ENCODE results near the gene SLC25A25. TPM values are rescaled to one million over a fixed set of nuclear protein-coding genes. Genes with fewer than 3 reads are reported as not detected.
A peak's percentile ranks its signal among the peaks of the same experiment; 100 is the strongest.
"Not testable (repeated sequence)": the region's sequence is repeated elsewhere in the genome, so short reads cannot be mapped to it uniquely, and the experiment has no call there.

The SLC25A25 gene
- total RNA-seq, 1 experiment from 2014 or later = 15.5 TPM

DNA sequence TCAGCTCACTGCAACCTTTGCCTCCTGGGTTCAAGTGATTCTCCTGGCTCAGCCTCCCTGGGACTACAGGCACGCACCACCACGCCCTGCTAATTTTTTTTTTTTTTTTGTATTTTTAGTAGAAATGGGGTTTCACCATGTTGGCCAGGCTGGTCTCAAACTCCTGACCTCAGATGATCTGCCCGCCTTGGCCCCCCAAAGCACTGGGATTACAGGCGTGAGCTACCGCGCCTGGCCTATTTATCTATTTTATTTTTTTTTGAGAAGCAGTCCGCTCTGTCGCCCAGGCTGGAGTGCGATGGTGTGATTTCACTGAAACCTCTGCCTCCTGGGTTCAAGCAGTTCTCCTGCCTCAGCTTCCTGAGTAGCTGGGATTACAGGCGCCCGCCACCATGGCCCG, 3.4 kb downstream of the SLC25A25 start:
- DNase-seq (ENCODE audit: extremely low read depth, low read depth) = not testable (repeated sequence)

DNA sequence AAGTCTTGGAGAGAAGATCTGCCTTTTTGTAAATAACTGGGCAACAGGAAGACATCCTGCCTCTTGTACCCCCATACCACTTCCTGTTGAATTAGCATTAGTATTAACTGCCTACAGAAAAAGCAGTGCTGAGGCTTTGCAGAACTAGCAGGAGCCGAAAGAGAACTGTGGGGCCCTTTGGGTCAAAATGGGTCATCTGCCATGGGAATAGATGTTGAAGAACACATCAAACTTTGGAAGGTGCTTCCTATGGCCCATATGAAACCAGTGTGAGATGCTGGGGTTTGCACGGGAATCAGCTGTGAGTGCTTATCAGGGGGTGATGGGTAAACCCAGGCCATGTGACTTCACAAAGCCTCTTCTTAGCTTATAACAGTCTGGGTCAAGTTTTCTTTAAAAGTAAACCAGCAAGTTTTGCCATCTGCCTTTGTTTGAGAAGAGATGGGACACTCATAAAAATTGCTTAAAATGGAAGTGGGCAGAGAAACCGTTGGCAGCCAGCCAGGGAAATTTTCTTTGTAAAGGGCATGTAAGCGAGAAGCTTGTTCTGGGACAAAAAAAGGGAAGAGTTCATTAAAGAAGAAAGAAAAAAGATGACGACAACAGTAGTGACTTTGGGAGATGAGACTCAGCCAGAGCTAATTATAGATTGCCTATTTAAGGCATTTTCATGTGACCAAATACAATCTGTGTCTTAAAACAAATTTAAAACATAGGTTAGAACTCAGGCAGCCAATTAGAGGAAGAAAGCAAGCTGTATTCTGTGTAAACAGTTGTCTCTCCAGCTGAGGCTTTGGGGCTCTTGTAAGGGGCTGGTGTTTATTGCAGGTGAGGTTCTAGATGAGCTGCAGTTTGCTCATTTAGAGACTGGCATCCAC, 4.4 kb downstream of the SLC25A25 start:
- DNase-seq (ENCODE audit: extremely low read depth, low read depth) = no peak

DNA sequence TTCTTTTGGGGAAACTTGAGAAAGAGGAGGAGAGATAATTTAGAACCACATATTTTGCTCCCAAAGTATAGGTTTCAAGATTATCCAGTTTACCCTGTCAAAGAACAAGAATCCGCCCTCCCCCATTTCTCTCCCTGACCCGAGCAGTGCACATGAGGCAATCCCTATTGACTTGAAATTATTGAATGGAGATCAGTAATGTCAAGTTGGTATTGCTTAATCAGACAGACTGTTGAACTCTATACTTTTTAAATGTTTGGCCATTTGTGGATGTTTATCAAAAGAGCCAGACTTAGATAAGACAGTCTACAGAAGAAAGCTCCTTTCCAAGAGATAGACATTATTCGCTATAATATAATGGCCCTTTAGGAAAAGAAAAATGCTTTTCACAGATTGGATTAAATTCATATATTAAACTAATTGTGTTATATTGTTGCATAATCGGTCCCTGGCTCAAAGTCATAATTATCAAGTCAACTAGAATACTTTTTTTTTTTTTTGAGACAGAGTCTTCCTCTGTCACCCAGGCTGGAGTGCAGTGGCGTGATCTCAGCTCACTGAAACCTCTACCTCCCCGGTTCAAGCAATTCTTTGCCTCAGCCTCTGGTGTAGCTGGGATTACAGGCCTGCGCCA, 5.3 kb downstream of the SLC25A25 start:
- DNase-seq (ENCODE audit: extremely low read depth, low read depth) = no peak

DNA sequence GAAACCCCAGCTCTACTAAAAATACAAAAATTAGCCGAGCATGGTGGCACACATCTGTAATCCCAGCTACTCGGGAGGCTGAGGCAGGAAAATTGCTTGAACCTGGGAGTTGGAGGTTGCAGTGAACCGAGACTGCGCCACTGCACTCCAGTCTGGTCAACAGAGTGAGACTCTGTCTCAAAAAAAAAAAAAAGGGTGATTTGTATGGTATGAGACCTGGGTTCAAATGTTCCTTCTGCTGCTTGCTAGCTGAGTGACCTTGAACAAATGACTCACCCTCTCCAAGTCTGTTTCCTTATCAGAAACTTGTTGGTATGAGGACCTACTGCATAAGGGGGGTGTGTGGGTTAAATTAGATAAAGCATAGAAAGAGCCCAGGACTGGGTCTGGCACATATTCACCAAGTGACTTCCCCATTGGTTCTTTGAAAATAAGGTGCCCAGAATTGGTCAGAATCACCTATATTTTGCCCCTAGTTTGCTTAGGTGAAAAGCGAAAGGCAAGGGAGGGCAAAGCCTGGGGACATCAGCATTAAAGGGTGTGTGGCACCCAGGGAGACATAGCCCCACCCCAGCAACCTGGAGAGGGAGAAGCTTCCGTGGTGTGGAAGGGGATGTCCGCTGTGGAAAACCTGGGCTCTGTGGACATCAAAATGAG, 9.9 kb downstream of the SLC25A25 start:
- DNase-seq (ENCODE audit: extremely low read depth, low read depth) = no peak

DNA sequence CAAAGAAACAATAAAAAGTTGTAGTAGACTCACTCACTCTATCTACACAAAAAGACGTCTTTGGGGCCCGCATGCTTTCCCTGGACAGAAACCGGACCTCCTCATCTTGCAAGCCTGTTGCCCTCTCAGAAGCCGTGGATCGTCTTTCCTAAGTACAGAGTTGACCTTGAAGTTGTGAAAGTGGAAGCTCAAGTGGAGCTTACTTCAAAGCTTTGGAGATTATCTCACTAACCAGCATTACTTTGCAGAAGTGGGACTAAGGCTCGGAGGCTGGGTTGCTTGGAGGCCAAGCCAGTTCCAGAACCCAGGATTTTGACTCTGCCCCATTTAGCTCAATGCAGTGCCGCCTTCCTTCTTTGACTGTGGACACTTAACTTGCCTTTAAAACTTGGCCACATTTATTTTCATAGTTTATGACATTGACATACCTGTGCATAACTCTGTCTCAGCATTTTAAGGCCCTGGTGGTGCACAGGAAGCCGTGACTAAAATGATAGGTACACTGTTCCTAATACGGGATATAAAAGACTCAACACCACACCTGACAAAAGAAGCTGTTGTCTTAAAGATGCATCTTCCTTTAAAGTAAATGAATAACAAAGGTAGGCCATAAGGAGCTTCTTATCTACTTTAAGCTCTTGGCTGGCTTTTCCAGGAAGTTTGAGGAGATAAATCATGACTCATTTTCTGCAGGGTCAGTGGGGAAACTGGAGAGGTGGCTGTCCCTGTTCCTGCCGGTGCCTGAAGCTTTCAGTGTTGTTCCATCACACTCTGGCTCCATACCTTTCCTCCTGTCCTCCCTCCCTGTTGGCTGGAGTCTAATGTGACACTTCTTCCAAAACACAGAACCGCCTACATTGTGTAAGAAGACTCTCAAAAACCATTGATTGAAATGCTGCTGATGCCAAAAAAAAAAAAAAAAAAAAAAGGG, 10.7 kb downstream of the SLC25A25 start:
- DNase-seq (ENCODE audit: extremely low read depth, low read depth) = no peak

DNA sequence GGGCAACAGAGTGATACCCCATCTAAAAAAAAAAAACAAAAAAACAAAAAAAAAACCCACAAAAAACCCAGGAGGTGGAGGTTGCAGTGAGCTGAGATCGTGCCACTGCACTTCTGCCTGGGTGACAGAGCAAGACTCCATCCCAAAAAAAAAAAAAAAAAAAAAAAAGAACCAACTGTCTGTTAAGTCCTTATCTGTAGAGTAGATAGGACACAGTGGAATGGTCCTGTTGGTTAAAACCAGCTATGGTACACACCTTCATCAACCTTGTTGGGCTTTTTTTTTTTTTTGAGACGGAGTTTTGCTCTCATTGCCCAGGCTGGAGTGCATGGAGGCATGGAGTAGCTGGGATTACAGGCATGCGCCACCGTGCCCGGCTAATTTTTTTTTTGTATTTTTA, 12.2 kb downstream of the SLC25A25 start:
- no peak for DNase-seq (ENCODE audit: extremely low read depth, low read depth)

DNA sequence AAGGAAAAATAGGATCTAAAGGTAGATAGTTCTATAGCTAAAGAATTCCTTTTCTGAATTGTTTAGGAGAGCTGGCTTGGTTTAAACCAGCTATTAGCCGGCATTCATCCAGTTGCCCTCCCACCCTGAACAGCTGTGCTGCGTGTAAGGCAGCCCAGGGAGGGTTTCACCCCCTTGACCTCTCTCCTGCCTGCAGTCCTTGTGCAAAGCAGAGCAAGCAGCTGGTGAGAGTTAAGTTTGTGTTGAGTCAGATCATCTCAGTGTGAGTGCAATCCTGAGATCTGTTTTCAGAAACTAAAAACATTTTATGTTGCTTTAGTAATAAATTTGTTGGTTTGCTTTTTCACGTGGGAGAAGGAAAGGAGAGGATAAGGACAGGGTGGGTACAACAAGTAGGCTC, 13.0 kb downstream of the SLC25A25 start:
- no peak for DNase-seq (ENCODE audit: extremely low read depth, low read depth)

DNA sequence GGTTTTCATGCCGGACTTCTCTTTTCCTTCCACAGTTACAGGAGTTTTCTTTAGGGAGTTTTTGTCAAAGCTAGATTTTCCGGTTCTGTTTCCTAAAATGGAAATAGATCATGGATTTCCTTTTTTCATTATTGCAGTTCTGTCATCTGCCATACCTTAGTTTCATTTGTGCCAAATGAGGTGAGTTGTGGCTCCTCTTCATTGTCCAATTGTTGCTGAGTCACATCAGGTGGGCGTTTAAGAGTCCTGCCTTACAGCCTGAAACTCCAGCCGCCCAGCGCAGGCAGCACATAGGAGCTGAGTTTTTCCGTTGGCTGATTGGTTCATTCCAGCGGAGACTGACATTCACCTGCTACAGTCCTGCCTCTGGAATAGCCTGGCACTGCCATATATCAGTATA, 14.1 kb downstream of the SLC25A25 start:
- no peak for DNase-seq (ENCODE audit: extremely low read depth, low read depth)

DNA sequence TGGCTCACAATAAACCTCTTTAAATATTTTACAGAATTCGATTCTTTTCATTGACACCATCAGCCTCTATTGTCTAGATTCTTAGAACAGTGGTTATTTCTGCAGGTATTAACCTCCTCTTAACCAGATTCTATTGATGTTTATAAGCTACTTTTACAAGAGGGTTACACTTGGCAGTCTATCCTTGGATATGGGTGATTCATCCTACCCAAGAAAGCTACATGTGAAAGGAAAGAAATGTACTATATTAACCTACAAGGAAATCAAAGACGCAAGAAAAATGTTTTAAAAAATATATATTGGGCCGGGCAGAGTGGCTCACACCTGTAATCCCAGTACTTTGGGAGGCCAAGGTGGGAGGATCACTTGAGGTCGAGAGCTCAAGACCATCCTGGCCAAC, 16.7 kb downstream of the SLC25A25 start:
- no peak for DNase-seq (ENCODE audit: extremely low read depth, low read depth)

DNA sequence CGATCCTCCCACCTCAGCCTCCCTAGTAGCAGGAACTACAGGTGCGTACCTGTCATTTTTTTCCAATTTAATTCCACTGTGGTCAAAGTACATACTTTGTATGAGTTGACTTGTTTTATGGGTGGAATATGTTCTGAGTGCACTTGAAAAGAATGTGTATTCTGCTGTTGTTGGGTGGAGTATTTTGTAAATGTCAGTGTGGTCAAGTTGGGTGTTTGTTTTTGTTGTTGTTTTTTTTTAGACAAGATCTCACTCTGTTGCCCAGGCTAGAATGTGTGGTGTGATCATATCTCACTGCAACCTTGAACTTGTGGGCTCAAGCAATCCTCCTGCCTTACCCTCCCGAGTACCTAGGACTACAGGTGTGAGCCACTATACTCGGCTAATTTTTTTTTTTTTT, 17.9 kb downstream of the SLC25A25 start:
- no peak for DNase-seq (ENCODE audit: extremely low read depth, low read depth)

DNA sequence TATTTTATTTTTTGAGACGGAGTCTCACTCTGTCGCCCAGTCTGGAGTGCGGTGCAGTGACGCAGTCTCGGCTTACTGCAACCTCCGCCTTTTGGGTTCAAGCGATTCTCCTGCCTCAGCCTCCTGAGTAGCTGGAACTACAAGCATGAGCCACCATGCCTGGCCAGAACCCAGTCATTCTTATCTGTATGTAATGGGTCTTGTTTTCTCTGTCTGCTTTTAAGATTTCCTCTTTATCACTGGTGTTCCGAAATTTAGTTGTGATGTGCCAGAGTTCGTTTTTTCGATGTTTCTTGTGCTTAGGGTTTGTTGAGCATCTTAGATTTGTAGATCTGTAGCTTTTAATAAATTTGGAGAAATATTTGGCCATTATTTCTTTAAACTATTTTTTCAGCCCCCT, 19.2 kb downstream of the SLC25A25 start:
- no peak for DNase-seq (ENCODE audit: extremely low read depth, low read depth)

DNA sequence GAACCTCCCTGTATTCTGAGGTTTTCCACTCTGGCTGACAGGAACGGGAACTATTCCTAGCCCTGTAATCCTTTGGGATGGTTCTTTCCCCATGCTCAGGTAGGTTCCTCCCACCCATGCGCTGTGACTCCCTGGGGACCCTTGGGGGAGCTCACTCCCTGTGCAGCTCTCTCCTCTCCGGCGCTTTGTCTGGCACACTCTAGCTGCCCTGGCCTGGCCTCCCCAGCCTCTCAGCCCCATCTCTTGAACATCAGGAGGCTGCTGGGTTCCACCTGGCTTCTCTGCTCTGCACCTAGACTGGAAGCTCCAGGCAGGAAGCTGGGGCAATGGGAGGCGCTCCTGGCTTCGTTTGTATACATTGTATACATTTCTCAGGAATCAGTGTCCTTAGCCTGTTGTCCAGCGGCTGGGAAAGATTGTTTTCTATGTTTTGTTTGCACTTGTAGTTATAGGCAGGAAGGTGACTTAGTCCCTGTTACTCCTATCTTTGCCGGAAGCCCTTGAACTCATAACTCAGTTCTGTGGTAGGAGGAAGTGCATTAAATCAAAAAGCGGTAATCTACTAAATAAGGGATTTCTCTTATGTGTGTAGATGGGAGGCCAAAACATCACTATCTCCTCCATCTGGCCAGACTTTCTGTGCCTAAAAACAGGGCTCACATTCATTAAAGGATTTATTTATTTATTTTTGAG, 20.4 kb downstream of the SLC25A25 start:
- DNase-seq (ENCODE audit: extremely low read depth, low read depth) = no peak

DNA sequence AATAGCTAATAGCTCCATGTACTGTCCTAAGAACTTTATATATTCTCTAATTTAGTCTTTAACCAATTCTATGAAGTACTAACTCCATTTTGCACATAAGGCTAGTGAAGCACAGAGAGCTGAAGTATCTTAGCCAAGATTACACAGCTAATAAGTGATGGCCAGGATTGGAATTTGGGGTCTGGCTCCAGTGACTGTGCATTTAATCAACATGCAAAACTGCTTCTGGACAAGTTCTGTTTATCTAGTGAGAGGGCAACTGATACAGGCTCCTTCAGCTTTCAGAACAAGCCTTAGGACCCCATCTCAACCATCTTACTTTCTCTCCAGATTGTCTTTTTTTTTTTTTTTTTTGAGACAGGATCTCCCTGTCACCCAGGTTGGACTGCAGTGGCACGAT, 21.3 kb downstream of the SLC25A25 start:
- DNase-seq (ENCODE audit: extremely low read depth, low read depth) = no peak

DNA sequence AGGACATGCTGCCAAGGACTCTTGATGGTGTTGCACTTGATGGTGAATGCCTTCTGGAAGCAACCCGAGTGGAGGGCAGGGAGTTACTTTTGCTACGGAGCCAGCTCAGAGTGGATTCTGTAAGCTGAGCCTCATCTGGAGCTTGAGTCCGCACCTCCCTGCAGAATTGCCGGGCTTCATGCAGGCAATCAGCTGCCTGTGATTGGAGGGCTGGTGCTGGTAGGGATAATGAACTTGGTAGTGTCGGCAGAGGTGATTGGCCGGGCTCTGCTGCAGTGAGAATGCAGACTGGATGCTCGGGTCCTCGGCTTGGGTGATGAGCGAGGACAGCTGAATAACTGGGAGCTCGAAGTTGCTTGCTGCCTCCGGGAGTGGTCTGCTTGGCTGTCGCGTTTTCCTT, 23.1 kb downstream of the SLC25A25 start:
- DNase-seq (ENCODE audit: extremely low read depth, low read depth) = no peak

DNA sequence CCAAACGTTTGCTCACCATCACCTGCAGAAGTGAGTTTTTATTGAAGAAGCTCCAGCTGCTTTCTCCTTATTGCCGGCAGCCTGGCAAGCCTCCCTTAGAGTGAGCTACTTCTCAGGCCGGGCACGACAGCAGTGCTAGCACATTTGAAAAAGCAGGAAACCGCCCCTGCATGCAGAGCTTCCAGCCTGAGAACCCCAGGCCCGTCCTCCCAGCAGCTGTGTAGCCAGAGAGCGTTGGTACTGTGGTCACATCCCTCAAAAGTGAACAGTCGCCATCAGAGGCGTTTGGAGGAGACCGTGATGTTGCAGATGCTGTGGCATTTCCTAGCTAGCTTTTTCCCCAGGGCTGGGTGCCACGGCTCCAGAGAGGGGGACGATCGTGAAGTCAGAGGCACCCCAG, 23.5 kb downstream of the SLC25A25 start:
- DNase-seq (ENCODE audit: extremely low read depth, low read depth) = no peak

DNA sequence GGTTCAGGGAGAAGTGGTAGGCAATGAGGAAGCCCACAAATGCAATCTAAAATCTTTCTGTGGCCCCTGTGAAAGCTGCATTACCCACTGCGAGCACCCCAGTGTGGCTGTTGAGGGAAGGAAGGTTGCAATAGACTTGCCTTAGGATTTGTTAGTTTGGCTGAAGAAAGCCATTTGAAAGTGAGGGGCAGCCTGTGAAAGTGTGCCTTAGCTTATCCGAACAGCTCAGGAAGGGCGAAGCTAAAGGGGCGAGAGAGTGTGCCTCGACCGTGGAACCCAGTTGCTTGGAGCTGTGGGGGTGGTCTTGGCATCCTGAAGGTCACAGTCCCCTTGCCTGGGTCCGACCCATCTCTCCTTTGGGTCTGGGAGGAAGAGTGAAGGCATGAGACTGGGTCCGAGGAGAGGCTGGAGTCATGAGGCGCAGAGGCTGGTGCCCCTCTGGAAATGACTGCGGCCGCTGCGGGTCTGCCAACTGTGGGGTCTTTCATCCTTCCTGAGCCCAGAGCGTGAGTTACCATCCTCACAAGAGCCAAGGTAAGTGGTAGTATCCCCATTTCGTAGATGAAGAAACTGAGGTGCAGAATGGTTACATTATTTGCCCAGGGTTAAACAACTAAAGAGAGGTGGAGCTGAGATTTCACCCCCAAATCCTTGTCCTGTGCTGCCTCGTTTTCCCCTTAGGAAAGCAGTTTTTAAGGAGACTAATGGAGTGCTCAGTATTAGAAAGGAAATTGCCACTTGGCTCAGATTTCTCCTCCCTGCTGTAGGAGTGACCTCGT, 24.4 kb downstream of the SLC25A25 start:
- DNase-seq (ENCODE audit: extremely low read depth, low read depth) = no peak

DNA sequence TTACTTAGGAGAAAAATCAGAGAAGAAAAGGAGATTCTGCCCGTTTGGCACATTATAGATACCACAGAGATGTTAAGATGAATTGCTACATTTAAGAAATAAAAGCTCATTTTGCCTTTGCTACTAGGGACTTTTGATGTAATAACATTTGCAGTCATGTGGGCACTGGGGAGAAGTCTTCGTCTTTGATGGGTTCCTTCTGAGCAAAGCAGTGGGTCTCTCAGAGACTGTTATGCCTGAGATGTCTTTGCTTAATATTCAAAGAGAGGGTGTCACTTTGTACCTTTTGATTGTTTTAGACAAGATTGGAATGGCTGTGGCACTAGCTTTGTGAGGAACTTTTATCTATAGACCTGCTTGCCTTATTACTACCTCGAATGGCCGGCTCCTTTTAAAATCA, 25.0 kb downstream of the SLC25A25 start:
- no peak for DNase-seq (ENCODE audit: extremely low read depth, low read depth)

DNA sequence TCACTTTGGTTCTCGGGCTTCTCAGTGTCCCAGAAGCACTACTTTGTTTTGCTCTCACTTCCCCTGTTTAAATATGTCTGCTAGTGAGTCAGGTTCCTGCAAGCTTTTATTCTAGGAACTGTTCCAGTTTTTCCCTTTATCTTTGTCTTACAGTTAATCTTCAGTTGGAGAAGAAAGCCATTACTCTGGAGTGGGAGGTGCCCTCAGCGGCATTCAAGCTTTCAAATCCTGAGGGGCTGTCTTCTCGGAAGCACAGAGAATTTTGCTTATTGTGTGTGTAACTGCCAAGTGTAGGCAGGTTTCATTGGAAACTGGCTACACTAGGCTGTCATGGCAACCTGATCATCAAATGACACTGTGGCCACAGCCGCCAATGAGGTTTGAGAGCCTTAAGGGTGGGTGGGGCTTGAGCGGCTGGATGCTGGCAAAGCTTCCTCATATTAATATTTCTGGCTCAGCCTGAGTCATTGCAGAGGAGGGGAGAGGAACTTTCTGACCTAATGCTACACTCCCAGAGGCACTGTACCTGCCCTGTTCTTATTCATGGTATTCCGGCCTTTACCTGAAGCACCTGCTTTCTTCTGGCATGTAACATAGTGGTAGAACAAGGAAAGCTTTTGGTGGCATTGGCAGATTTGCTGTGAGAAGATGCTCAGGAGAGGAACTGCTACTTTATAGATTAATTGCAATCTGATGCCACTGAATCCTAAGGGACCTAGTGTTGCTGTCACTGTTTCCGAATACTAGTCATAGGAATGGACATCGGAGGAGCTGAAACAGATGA, 26.3 kb downstream of the SLC25A25 start:
- DNase-seq (ENCODE audit: extremely low read depth, low read depth) = peak; percentile 83

All from NCI-H460 (cell line).